Panc1 (cell line): ENCODE results near the gene OTOA. TPM values are rescaled to one million over a fixed set of nuclear protein-coding genes. Genes with fewer than 3 reads are reported as not detected.
"Not testable (repeated sequence)": the region's sequence is repeated elsewhere in the genome, so short reads cannot be mapped to it uniquely, and the experiment has no call there.

ENCODE experiments used
- ATAC-seq: fragments of 200-7000 bp; cut with Tn5 transposase; 2 replicates; pipeline ENCODE4 v1.9.1; 2020; ENCODE audit warnings: mild to moderate bottlenecking, moderate library complexity
- BruUV-seq: library from RNA; stranded (reverse); fragments of 400-500 nt; replicated peaks from 2 replicates; lab custom pipeline; 2021; lab: Mats Ljungman, UMichigan
- CTCF ChIA-PET: fragments of 300-600 bp; sonication (Branson Sonifier 250); formaldehyde crosslinking; loops from one replicate; lab custom pipeline; 2022; ENCODE audit warnings: antibody characterized with exemption; lab: Charles Lee
- POLR2A ChIA-PET: fragments of 300-600 bp; sonication (Branson Sonifier 250); formaldehyde crosslinking; loops from one replicate; lab custom pipeline; 2022; ENCODE audit warnings: antibody characterized with exemption; lab: Charles Lee
- DNase-seq: peaks from one replicate; pipeline ENCODE4 v3.0.0-alpha.2; 2010; ENCODE audit warnings: low read depth, low spot score
- H3K27ac ChIP-seq: 2 replicates; pipeline ENCODE4 v1.5.1; 2011; ENCODE audit warnings: mild to moderate bottlenecking, low read length, inconsistent platforms
- H3K27me3 ChIP-seq: fragments of 200-500 bp; sonication (Bioruptor generic); 2 replicates; pipeline ENCODE4 v1.6.0; 2014; ENCODE audit warnings: low read length, inconsistent platforms; ENCODE audit not compliant: control insufficient read depth, insufficient read depth
- H3K36me3 ChIP-seq: fragments of 200-500 bp; sonication (Bioruptor generic); 2 replicates; pipeline ENCODE4 v1.5.1; 2014; ENCODE audit warnings: inconsistent platforms, mild to moderate bottlenecking, low read length, moderate library complexity; ENCODE audit not compliant: control insufficient read depth, insufficient read depth
- H3K4me1 ChIP-seq: 2 replicates; pipeline ENCODE4 v1.5.1; 2011; ENCODE audit warnings: inconsistent platforms, mild to moderate bottlenecking, low read length, moderate library complexity; ENCODE audit not compliant: control insufficient read depth, insufficient read depth
- H3K4me3 ChIP-seq, 2 experiments: 2 replicates each; pipeline ENCODE4 v1.5.1; 2011 to 2012; ENCODE audit warnings: low read depth in 2 of 2, low read length in 2 of 2, mild to moderate bottlenecking in 2 of 2, inconsistent platforms in 1 of 2, moderate library complexity in 1 of 2
- H3K9me3 ChIP-seq: fragments of 200-500 bp; sonication (Bioruptor generic); 2 replicates; pipeline ENCODE4 v1.5.1; 2014; ENCODE audit warnings: low read depth, mild to moderate bottlenecking, inconsistent platforms, low read length, moderate library complexity; ENCODE audit not compliant: control insufficient read depth, insufficient read depth
- CTCF ChIP-seq: fragments of 450-650 bp; IDR thresholded peaks from 2 replicates; pipeline ENCODE4 v1.5.1; 2017; ENCODE audit warnings: mild to moderate bottlenecking
- POLR2AphosphoS5 ChIP-seq: IDR thresholded peaks from 2 replicates; pipeline ENCODE4 v1.6.1; 2012; ENCODE audit warnings: mild to moderate bottlenecking, low read depth, low read length, moderate library complexity
- REST ChIP-seq, 2 experiments: IDR thresholded peaks; 2 replicates each; pipeline ENCODE4 v1.6.1; 2011 to 2012; ENCODE audit warnings: low read depth in 2 of 2, control low read depth in 1 of 2, low read length in 1 of 2, mild to moderate bottlenecking in 1 of 2, moderate library complexity in 1 of 2; ENCODE audit not compliant: insufficient read depth in 1 of 2
- SIN3A ChIP-seq: IDR thresholded peaks from 2 replicates; pipeline ENCODE4 v1.6.1; 2012; ENCODE audit warnings: low read depth, mild to moderate bottlenecking, low read length, moderate library complexity, borderline replicate concordance; ENCODE audit not compliant: insufficient read depth
- TCF7L2 ChIP-seq: IDR thresholded peaks from 2 replicates; pipeline ENCODE4 v1.6.1; 2011; ENCODE audit warnings: mild to moderate bottlenecking, low read depth, low read length, inconsistent platforms
- in situ Hi-C: cut with HindIII; loops from 2 replicates; pipeline ENCODE4 v1.10.0; 2016; ENCODE audit warnings: low sequenced_read_pairs, low pct_unique_long_range_greater_than_20kb
- intact Hi-C: fragments of 100-400 bp; cut with micrococcal nuclease; formaldehyde crosslinking; loops from one replicate; pipeline ENCODE4 v1.10.0; 2022; ENCODE audit not compliant: unreplicated experiment
- total RNA-seq: library from RNA; stranded (reverse); gene quantifications from one replicate; pipeline ENCODE4 v1.2.1, GENCODE V29; 2021; ENCODE audit not compliant: unreplicated experiment

Gene OTOA
- total RNA-seq, 1 experiment from 2014 or later = not detected

- intact Hi-C loops = no loop called here
- Histone ChIP-seq H3K4me3 (no peak overlapping the region), H3K36me3 (no peaks in the 10 kb centered on the region), H3K27me3 (peaks cover 3% of the 10 kb centered on the region), H3K4me1 (no peaks in the 10 kb centered on the region), H3K9me3 (no peaks in the 10 kb centered on the region), H3K27ac (no peak overlapping the region)
- no TSS peak for BruUV-seq
- ChIA-PET POLR2A (interaction anchor here (0.6 kb wide), 1 partner anchor 11 kb away, joined by 4 read pairs; no protein-coding TSS in a partner anchor), CTCF (no interaction called here)
- TF ChIP-seq REST (IDR thresholded peaks at IDR 0.05; ENCODE audit: insufficient read depth in 1 of 2, low read depth in 2 of 2, low read length in 1 of 2) (no peak), POLR2AphosphoS5 (no peak), TCF7L2 (no peak), SIN3A (no peak), CTCF (no peak)
- no peak for ATAC-seq
- DNase-seq = no peak
- in situ Hi-C loops = no loop called here
These were observed 9.7 kb downstream of the OTOA start for GRCh38 chr16:21673469-21673868.

GRCh38 chr16:21674456-21674855, 10.7 kb downstream of the OTOA start:
- H3K4me1 ChIP-seq, intact Hi-C loops, H3K27ac ChIP-seq, POLR2A ChIA-PET, H3K36me3 ChIP-seq, in situ Hi-C loops, CTCF ChIA-PET, H3K27me3 ChIP-seq, H3K9me3 ChIP-seq, BruUV-seq, H3K4me3 ChIP-seq, DNase-seq, ATAC-seq: not testable (repeated sequence)

- H3K9me3 ChIP-seq, CTCF ChIA-PET, in situ Hi-C loops, H3K4me1 ChIP-seq, DNase-seq, H3K27ac ChIP-seq, ATAC-seq, POLR2A ChIA-PET, BruUV-seq, H3K36me3 ChIP-seq, intact Hi-C loops, H3K4me3 ChIP-seq: not testable (repeated sequence)
- peaks cover 14% of the 10 kb centered on the region for H3K27me3 ChIP-seq
These were observed 16.9 kb downstream of the OTOA start for GRCh38 chr16:21680714-21681113.
